ENCODE data around the gene COL4A6. TPM values are rescaled to one million over a fixed set of nuclear protein-coding genes. Genes with fewer than 3 reads are reported as not detected.

Gene COL4A6
- total and polyA plus RNA-seq, 2 of the 4 experiments (the other 2 are of a cell fraction): 0.36 to 0.74 TPM

DNA sequence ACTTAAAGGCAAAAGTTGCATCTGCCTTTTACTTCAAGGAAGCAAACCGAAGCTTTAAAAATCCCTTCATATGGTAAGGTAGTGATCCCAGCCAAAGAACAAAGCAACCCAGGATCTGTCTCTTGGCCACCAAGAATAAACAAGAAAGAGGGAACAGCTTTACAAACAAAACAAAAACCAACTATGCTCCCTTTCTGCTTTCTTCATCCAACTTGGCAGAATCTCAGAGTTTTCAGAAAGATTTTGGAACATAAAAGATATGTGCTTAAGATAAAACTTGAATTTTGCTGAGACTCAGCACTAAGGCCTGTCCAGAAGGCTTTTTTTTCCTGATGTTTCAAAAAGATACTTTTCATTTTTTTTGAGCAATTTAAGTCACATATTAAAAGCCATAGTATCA, 94.0 kb downstream of the COL4A6 start:
- Histone ChIP-seq H3K9ac (ENCODE audit: low read depth, low read length) (no peak overlapping the region), H3K14ac (replicated peaks; ENCODE audit: low read depth, low read length) (no peak overlapping the region), H2BK5ac (ENCODE audit: low read depth, low read length, poor library complexity, severe bottlenecking) (no peak overlapping the region), H4K20me1 (ENCODE audit: insufficient read depth, low read length) (no peaks in the 10 kb centered on the region), H4K5ac (ENCODE audit: low read depth, low read length) (no peak overlapping the region), H2AFZ (replicated peaks; ENCODE audit: low read length, poor library complexity) (no peak overlapping the region), H3K56ac (ENCODE audit: extremely low read depth, insufficient read depth, low read length) (no peak overlapping the region), H3K27me3 (ENCODE audit: control insufficient read depth, insufficient read depth, low read length) (peaks cover 11% of the 10 kb centered on the region), H3K4me1 (ENCODE audit: control insufficient read depth, insufficient read depth, low read length) (no peaks in the 10 kb centered on the region), H2BK20ac (ENCODE audit: low read depth, low read length) (no peak overlapping the region), H2BK120ac (ENCODE audit: low read depth, low read length) (no peak overlapping the region), H4K91ac (ENCODE audit: insufficient read depth, low read depth, low read length) (no peak overlapping the region), H3K23ac (ENCODE audit: low read depth, low read length) (no peak overlapping the region), H3K4ac (ENCODE audit: low read depth, low read length) (no peak overlapping the region), H2BK15ac (ENCODE audit: low read depth, low read length) (no peak overlapping the region), H3K27ac (ENCODE audit: insufficient read depth, low read length) (no peak overlapping the region), H3K79me1 (ENCODE audit: low read depth in 1 of 2, low read length in 2 of 2) (no peaks in the 10 kb centered on the region), H3K4me3 (ENCODE audit: insufficient read depth, low read depth, low read length) (no peak overlapping the region), H4K8ac (ENCODE audit: low read depth in 2 of 2, low read length in 2 of 2) (no peak overlapping the region), H3K4me2 (ENCODE audit: low read depth, low read length) (no peak overlapping the region), H3K9me1 (ENCODE audit: insufficient read depth, low read length) (no peaks in the 10 kb centered on the region), H3K36me3 (ENCODE audit: control insufficient read depth, insufficient read depth, low read length) (no peaks in the 10 kb centered on the region), H2AK5ac (ENCODE audit: low read depth, low read length) (no peak overlapping the region), H2AK9ac (replicated peaks; ENCODE audit: low read depth, low read length, poor library complexity) (no peak overlapping the region), H3K9me3 (ENCODE audit: control insufficient read depth, insufficient read depth, low read length) (no peaks in the 10 kb centered on the region), H3K18ac (ENCODE audit: low read depth, low read length) (no peak overlapping the region)
- DNase-seq (no peak), ATAC-seq (ENCODE audit: low read depth) (no peak)
- CTCF ChIA-PET: no interaction called here
- no CpG with 5 or more reads among the region's 1 CpG for WGBS, 2 experiments (ENCODE audit: extremely low coverage in 2 of 2, insufficient read length in 1 of 2)
- intact Hi-C loops (cut with micrococcal nuclease) (no loop called here), in situ Hi-C loops (cut with MboI; ENCODE audit: low sequenced_read_pairs) (no loop called here), dilution Hi-C loops (cut with HindIII; ENCODE audit: low sequenced_read_pairs, unreplicated experiment) (no loop called here)
- POLR2A ChIA-PET (ENCODE audit: unreplicated experiment): no interaction called here
- TF ChIP-seq FOS (IDR thresholded peaks at IDR 0.05; ENCODE audit: low read depth, low read length) (no peak), BHLHE40 (IDR thresholded peaks at IDR 0.05; ENCODE audit: low read depth, low read length) (no peak), MXI1 (IDR thresholded peaks at IDR 0.05; ENCODE audit: borderline replicate concordance, low read depth, low read length) (no peak), SMC3 (IDR thresholded peaks at IDR 0.05; ENCODE audit: low read depth, low read length) (no peak), MAZ (IDR thresholded peaks at IDR 0.05; ENCODE audit: borderline replicate concordance, low read depth, low read length) (no peak), RCOR1 (IDR thresholded peaks at IDR 0.05; ENCODE audit: insufficient replicate concordance, low read length) (no peak), NFE2L2 (IDR thresholded peaks at IDR 0.05; ENCODE audit: low read depth, low read length) (no peak)
- TF ChIP-seq, protein P1, sequence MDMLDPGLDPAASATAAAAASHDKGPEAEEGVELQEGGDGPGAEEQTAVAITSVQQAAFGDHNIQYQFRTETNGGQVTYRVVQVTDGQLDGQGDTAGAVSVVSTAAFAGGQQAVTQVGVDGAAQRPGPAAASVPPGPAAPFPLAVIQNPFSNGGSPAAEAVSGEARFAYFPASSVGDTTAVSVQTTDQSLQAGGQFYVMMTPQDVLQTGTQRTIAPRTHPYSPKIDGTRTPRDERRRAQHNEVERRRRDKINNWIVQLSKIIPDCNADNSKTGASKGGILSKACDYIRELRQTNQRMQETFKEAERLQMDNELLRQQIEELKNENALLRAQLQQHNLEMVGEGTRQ (IDR thresholded peaks at IDR 0.05; ENCODE audit: low read depth, low read length): no peak
- TF ChIP-seq, protein P2, sequence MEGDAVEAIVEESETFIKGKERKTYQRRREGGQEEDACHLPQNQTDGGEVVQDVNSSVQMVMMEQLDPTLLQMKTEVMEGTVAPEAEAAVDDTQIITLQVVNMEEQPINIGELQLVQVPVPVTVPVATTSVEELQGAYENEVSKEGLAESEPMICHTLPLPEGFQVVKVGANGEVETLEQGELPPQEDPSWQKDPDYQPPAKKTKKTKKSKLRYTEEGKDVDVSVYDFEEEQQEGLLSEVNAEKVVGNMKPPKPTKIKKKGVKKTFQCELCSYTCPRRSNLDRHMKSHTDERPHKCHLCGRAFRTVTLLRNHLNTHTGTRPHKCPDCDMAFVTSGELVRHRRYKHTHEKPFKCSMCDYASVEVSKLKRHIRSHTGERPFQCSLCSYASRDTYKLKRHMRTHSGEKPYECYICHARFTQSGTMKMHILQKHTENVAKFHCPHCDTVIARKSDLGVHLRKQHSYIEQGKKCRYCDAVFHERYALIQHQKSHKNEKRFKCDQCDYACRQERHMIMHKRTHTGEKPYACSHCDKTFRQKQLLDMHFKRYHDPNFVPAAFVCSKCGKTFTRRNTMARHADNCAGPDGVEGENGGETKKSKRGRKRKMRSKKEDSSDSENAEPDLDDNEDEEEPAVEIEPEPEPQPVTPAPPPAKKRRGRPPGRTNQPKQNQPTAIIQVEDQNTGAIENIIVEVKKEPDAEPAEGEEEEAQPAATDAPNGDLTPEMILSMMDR (conservative IDR thresholded peaks at IDR 0.05; ENCODE audit: low read depth, low read length): no peak
- BruUV-seq (replicated peaks): no TSS peak
